IPS DF 19.7 (cell line): ENCODE results near the gene MOV10L1.

Source experiments
- DNase-seq: peaks from one replicate; pipeline ENCODE4 v3.0.0-alpha.2; 2013; ENCODE audit warnings: low read depth, low spot score

The MOV10L1 gene

GRCh38 chr22:50175921-50176849 is 86.4 kb downstream of the MOV10L1 start:
- DNase-seq, result no peak

GRCh38 chr22:50176850-50177536 is 87.2 kb downstream of the MOV10L1 start:
- DNase-seq, result no peak

- DNase-seq, result no peak
Measured at GRCh38 chr22:50177537-50178470, 88.0 kb downstream of the MOV10L1 start.

GRCh38 chr22:50178471-50178864 is 88.7 kb downstream of the MOV10L1 start:
- no peak for DNase-seq

- no peak for DNase-seq
Measured at GRCh38 chr22:50178871-50179869, 89.4 kb downstream of the MOV10L1 start.

- no peak for DNase-seq
Measured at GRCh38 chr22:50179937-50180726, 90.3 kb downstream of the MOV10L1 start.

GRCh38 chr22:50180727-50181521 is 91.1 kb downstream of the MOV10L1 start:
- DNase-seq, result no peak

GRCh38 chr22:50182176-50183081 is 92.6 kb downstream of the MOV10L1 start:
- no peak for DNase-seq

GRCh38 chr22:50183141-50183971 is 93.5 kb downstream of the MOV10L1 start:
- no peak for DNase-seq

GRCh38 chr22:50184004-50184901 is 94.4 kb downstream of the MOV10L1 start:
- DNase-seq, result no peak

GRCh38 chr22:50184902-50185374 is 95.1 kb downstream of the MOV10L1 start:
- DNase-seq, result no peak

- DNase-seq, result no peak
Measured at GRCh38 chr22:50185375-50186087, 95.7 kb downstream of the MOV10L1 start, which contains the start of gene TRABD. Gene TRABD, plus strand, starts transcription at chr22:50185913. Its CDS starts 7,148 bp downstream, at chr22:50193061.

- DNase-seq, result no peak
Measured at GRCh38 chr22:50186181-50186714, 96.4 kb downstream of the MOV10L1 start.

GRCh38 chr22:50186761-50187523 is 97.1 kb downstream of the MOV10L1 start:
- DNase-seq, result no peak
